ENCODE measurements around the gene AGER. TPM values are rescaled to one million over a fixed set of nuclear protein-coding genes. Genes with fewer than 3 reads are reported as not detected.
"Not testable (repeated sequence)": the region's sequence is repeated elsewhere in the genome, so short reads cannot be mapped to it uniquely, and the experiment has no call there.

Gene AGER
- total RNA-seq, 1 donor from 2014 or later: 0.52 TPM

DNA sequence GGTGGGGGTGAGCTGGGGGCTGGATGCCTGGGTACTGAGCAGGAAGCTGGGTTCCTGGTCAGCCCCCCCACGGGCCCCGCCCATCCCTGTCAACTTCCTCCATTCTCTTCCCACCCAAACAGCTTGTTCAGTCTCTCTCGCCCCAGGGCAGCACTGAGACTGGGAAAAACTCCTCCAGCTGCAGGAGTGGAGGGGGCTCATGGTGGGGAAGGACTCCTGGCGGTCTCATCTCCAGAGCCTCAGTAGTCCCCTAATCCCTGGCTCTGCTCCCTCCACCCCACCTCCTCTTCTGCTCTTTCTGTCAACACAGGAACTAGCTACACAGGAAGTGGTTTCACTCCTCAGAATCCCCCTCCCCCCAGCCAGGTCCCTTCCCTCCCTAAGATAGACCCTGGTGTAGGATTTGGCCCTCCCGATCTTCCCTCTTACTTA is 8.6 kb upstream of the AGER start, which contains the start of gene GPSM3:
GPSM3 (minus strand) TSS at position 36 of the 432 bp plus-strand sequence. CDS start 130 bp downstream, outside the sequence.
- Histone ChIP-seq H3K36me3 (ENCODE audit: control insufficient read depth in 3 of 3, insufficient read depth in 3 of 3, low read length in 3 of 3) (peaks cover 2 to 5% (median 2%) of the 10 kb centered on the region in 3 donors), H3K27me3 (ENCODE audit: control insufficient read depth in 3 of 3, insufficient read depth in 3 of 3, low read length in 3 of 3) (no peaks in the 10 kb centered on the region), H3K27ac (ENCODE audit: low read depth, low read length) (peak within 1 kb of the TSS; percentile 97), H3K9ac (ENCODE audit: low read depth in 1 of 3, low read length in 3 of 3) (peak within 1 kb of the TSS; percentile 40 to 95 (median 57)), H3K9me3 (ENCODE audit: control insufficient read depth in 3 of 3, low read length in 3 of 3) (no peaks in the 10 kb centered on the region), H3K4me3 (ENCODE audit: low read length in 3 of 3) (peak within 1 kb of the TSS; percentile 41 to 55 (median 51)), H3K4me1 (ENCODE audit: control insufficient read depth in 3 of 3, insufficient read depth in 3 of 3, low read length in 3 of 3) (peaks cover 45 to 66% (median 52%) of the 10 kb centered on the region in 3 donors)

GRCh38 chr6:32191696-32192607 is 7.9 kb upstream of the AGER start:
- Histone ChIP-seq H3K4me1 (ENCODE audit: control insufficient read depth in 3 of 3, insufficient read depth in 3 of 3, low read length in 3 of 3) (peaks cover 43 to 64% (median 54%) of the 10 kb centered on the region in 3 donors), H3K9ac (ENCODE audit: low read depth in 1 of 3, low read length in 3 of 3) (peak overlapping the region; percentile 32 to 45 (median 33)), H3K27ac (ENCODE audit: low read depth, low read length) (peak overlapping the region; percentile 97), H3K27me3 (ENCODE audit: control insufficient read depth in 3 of 3, insufficient read depth in 3 of 3, low read length in 3 of 3) (no peaks in the 10 kb centered on the region), H3K4me3 (ENCODE audit: low read length in 3 of 3) (peak overlapping the region; percentile 22 to 55 (median 51)), H3K36me3 (ENCODE audit: control insufficient read depth in 3 of 3, insufficient read depth in 3 of 3, low read length in 3 of 3) (peaks cover 8 to 11% (median 8%) of the 10 kb centered on the region in 3 donors), H3K9me3 (ENCODE audit: control insufficient read depth in 3 of 3, low read length in 3 of 3) (no peaks in the 10 kb centered on the region)

GRCh38 chr6:32190911-32191677 is 7.0 kb upstream of the AGER start:
- H3K4me1 ChIP-seq (ENCODE audit: control insufficient read depth in 3 of 3, insufficient read depth in 3 of 3, low read length in 3 of 3): peaks cover 40 to 65% (median 55%) of the 10 kb centered on the region in 3 donors
- peak overlapping the region; percentile 97 for H3K27ac ChIP-seq (ENCODE audit: low read depth, low read length)
- H3K36me3 ChIP-seq (ENCODE audit: control insufficient read depth in 3 of 3, insufficient read depth in 3 of 3, low read length in 3 of 3): peaks cover 15 to 16% (median 15%) of the 10 kb centered on the region in 3 donors
- peak overlapping the region; percentile 87 to 95 (median 91) for H3K9ac ChIP-seq (ENCODE audit: low read depth in 1 of 3, low read length in 3 of 3)
- peak overlapping the region; percentile 36 to 94 (median 86) for H3K4me3 ChIP-seq (ENCODE audit: low read length in 3 of 3)
- no peaks in the 10 kb centered on the region for H3K27me3 ChIP-seq (ENCODE audit: control insufficient read depth in 3 of 3, insufficient read depth in 3 of 3, low read length in 3 of 3)
- no peaks in the 10 kb centered on the region for H3K9me3 ChIP-seq (ENCODE audit: control insufficient read depth in 3 of 3, low read length in 3 of 3)

DNA sequence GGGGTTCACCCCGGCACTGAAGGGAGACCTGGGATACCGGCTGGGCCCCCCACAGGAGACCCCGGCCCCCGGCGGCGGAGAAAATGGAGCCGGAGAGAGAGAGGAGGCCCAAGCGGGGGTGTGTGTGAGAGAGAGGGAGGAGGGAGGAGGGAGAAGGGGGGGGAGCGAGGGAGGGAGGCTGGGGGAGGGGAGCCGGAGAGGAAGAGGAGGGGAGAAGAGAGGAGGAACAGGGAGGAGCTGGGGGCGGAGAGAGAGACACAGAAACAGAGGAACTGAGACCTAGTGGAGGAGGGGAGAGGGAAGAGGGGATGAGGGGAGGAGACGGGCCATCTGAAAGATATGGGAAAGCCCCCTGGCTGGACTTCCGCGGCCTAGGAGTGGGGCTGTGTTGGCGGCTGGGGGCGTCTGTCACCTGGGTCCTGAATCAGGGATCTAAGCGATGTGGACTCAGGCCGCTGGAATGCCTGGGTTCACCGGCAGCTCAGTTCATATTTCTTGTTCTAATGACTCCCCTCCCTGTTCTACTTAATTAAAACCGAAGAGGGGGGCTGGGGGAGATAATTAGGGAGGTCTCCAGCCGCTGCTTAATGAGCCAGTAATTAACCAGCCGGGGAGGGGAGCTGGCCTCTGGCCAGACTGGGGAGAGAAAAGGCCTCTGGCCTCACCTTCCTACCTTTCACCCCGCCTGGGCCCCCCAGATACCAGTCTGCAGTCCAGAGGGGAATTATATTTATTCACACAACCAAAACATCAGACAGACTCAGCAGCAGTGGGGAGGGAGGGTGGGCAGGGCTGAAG is 6.2 kb upstream of the AGER start, which contains the start of gene PBX2:
PBX2 (minus strand) TSS at position 149 of the 798 bp plus-strand sequence. CDS start 287 bp downstream, outside the sequence.
- Histone ChIP-seq H3K9ac (ENCODE audit: low read depth in 1 of 3, low read length in 3 of 3) (peak within 1 kb of the TSS; percentile 87 to 95 (median 91)), H3K4me1 (ENCODE audit: control insufficient read depth in 3 of 3, insufficient read depth in 3 of 3, low read length in 3 of 3) (peaks cover 42 to 62% (median 58%) of the 10 kb centered on the region in 3 donors), H3K36me3 (ENCODE audit: control insufficient read depth in 3 of 3, insufficient read depth in 3 of 3, low read length in 3 of 3) (peaks cover 15 to 16% (median 15%) of the 10 kb centered on the region in 3 donors), H3K27me3 (ENCODE audit: control insufficient read depth in 3 of 3, insufficient read depth in 3 of 3, low read length in 3 of 3) (no peaks in the 10 kb centered on the region), H3K4me3 (ENCODE audit: low read length in 3 of 3) (peak within 1 kb of the TSS; percentile 86 to 94 (median 87)), H3K27ac (ENCODE audit: low read depth, low read length) (peak within 1 kb of the TSS; percentile 97), H3K9me3 (ENCODE audit: control insufficient read depth in 3 of 3, low read length in 3 of 3) (no peaks in the 10 kb centered on the region)

DNA sequence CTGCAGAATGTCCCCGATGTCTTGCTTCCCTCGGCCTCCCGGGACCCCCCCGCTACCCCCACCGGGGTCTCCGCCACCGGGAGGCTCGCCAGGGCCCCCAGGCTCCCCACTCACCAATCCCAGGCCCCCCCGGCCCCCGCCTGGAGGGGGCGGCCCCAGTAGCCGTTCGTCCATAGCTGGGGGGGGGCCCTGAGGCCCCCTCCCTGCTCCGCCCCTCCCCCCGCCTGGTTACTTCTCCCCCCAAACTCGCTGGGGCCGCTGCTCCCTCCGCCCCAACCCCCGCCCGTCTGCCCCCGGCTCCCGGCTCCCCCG is 5.6 kb upstream of the AGER start:
- H3K4me3 ChIP-seq (ENCODE audit: low read length in 3 of 3): peak overlapping the region; percentile 54 to 78 (median 70)
- H3K36me3 ChIP-seq (ENCODE audit: control insufficient read depth in 3 of 3, insufficient read depth in 3 of 3, low read length in 3 of 3): peaks cover 15 to 16% (median 15%) of the 10 kb centered on the region in 3 donors
- H3K4me1 ChIP-seq (ENCODE audit: control insufficient read depth in 3 of 3, insufficient read depth in 3 of 3, low read length in 3 of 3): peaks cover 36 to 57% (median 53%) of the 10 kb centered on the region in 3 donors
- no peaks in the 10 kb centered on the region for H3K27me3 ChIP-seq (ENCODE audit: control insufficient read depth in 3 of 3, insufficient read depth in 3 of 3, low read length in 3 of 3)
- H3K9ac ChIP-seq (ENCODE audit: low read depth in 1 of 3, low read length in 3 of 3): peak overlapping the region; percentile 86 to 91 (median 88)
- H3K9me3 ChIP-seq (ENCODE audit: control insufficient read depth in 3 of 3, low read length in 3 of 3): no peaks in the 10 kb centered on the region
- H3K27ac ChIP-seq (ENCODE audit: low read depth, low read length): peak overlapping the region; percentile 97

DNA sequence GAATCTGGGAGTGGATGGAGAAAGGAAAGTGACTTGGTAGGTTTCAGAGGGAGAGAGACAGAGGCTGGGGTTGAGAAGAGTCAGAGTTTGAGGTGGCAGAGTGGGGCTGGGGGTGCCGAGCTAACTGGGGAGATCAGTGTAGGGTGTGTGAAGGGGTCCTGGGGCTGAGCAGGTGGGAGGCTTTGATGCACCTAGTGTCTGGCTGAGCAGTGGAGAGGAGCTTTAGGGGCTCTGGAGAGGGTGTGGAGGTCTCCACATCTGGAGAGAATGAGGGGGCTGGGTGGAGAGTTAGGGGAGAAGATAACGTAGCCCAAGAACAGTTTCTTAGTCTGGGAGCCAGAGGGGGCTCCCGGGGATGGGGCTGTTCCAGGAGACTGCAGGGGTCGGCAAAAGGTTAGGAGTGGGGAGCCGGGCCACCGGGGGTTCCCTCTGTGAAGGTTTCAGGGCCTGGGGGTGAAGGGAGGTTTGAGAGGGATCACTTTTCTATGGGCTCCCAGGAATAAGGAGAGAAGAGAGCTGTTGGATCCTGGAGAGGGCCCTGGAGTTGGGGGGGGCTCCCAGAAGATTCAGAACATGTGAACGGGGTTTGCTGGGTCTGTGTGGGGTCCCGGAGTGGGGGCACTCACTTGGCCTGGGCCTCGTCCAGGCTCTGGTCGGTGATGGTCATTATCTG is 5.2 kb upstream of the AGER start:
- Histone ChIP-seq H3K4me3 (ENCODE audit: low read length in 3 of 3) (peak overlapping the region; percentile 54 to 78 (median 70)), H3K9ac (ENCODE audit: low read depth in 1 of 3, low read length in 3 of 3) (peak overlapping the region; percentile 86 to 91 (median 88)), H3K27ac (ENCODE audit: low read depth, low read length) (peak overlapping the region; percentile 97), H3K36me3 (ENCODE audit: control insufficient read depth in 3 of 3, insufficient read depth in 3 of 3, low read length in 3 of 3) (peaks cover 15 to 18% (median 15%) of the 10 kb centered on the region in 3 donors), H3K9me3 (ENCODE audit: control insufficient read depth in 3 of 3, low read length in 3 of 3) (no peaks in the 10 kb centered on the region), H3K4me1 (ENCODE audit: control insufficient read depth in 3 of 3, insufficient read depth in 3 of 3, low read length in 3 of 3) (peaks cover 35 to 55% (median 53%) of the 10 kb centered on the region in 3 donors), H3K27me3 (ENCODE audit: control insufficient read depth in 3 of 3, insufficient read depth in 3 of 3, low read length in 3 of 3) (no peaks in the 10 kb centered on the region)

DNA sequence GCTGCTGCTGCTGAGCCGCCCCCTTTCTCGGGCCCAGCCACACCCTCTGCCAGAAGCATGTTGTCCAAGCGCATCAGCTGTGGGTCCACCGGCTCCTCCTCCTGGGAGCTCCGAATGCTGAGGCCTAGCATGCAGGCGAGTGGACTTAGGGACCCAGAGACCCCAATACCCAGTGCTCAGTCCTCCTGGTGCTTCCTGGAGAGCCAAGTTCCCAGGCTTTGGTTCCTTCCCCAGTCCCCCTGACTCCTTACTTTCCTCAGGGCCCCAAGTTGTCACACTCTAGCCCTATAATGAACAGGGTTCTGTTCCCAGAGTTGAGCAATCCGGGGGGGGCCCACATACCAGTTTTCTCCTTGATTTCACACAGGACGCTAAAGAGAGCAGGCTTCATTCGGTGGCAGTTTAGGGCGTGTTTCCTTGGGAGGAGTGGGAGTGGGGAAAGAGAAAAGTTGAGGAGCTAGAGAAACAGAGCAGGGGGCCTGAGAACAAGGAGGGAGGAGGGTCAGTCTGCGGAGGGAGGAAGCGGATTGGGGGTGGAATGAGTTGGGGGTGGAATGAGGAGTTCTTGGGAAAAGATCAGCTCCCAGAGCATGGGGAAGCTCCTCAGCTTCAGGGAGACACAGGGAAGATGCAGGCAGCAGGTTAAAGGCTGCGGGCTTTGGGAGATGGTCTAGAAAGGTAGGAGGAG is 4.5 kb upstream of the AGER start:
- Histone ChIP-seq H3K4me1 (ENCODE audit: control insufficient read depth in 3 of 3, insufficient read depth in 3 of 3, low read length in 3 of 3) (peaks cover 35 to 60% (median 58%) of the 10 kb centered on the region in 3 donors), H3K27ac (ENCODE audit: low read depth, low read length) (peak overlapping the region; percentile 97), H3K27me3 (ENCODE audit: control insufficient read depth in 3 of 3, insufficient read depth in 3 of 3, low read length in 3 of 3) (no peaks in the 10 kb centered on the region), H3K4me3 (ENCODE audit: low read length in 3 of 3) (peak overlapping the region; percentile 54 to 78 (median 70)), H3K36me3 (ENCODE audit: control insufficient read depth in 3 of 3, insufficient read depth in 3 of 3, low read length in 3 of 3) (peaks cover 15 to 23% (median 16%) of the 10 kb centered on the region in 3 donors), H3K9me3 (ENCODE audit: control insufficient read depth in 3 of 3, low read length in 3 of 3) (no peaks in the 10 kb centered on the region), H3K9ac (ENCODE audit: low read depth in 1 of 3, low read length in 3 of 3) (peak overlapping the region; percentile 86 to 91 (median 88))

GRCh38 chr6:32187725-32188380 is 3.8 kb upstream of the AGER start:
- not testable (repeated sequence) for H3K9me3 ChIP-seq (ENCODE audit: control insufficient read depth in 3 of 3, low read length in 3 of 3); H3K27me3 ChIP-seq (ENCODE audit: control insufficient read depth in 3 of 3, insufficient read depth in 3 of 3, low read length in 3 of 3)
- Histone ChIP-seq H3K4me1 (ENCODE audit: control insufficient read depth in 3 of 3, insufficient read depth in 3 of 3, low read length in 3 of 3) (peaks cover 39 to 65% (median 59%) of the 10 kb centered on the region in 3 donors), H3K4me3 (ENCODE audit: low read length in 3 of 3) (peak overlapping the region in 2 of 3 donors; percentile 54 to 78), H3K36me3 (ENCODE audit: control insufficient read depth in 3 of 3, insufficient read depth in 3 of 3, low read length in 3 of 3) (peaks cover 15 to 24% (median 21%) of the 10 kb centered on the region in 3 donors), H3K9ac (ENCODE audit: low read depth in 1 of 3, low read length in 3 of 3) (peak overlapping the region in 2 of 3 donors; percentile 88 to 91), H3K27ac (ENCODE audit: low read depth, low read length) (peak overlapping the region; percentile 97)

Measured in skeletal muscle tissue (tissue), 4 donors.